H1 (cell line): ENCODE measurements around the gene PDE5A. TPM values are rescaled to one million over a fixed set of nuclear protein-coding genes. Genes with fewer than 3 reads are reported as not detected.

ENCODE experiments used
- POU5F1 ChIP-seq: IDR thresholded peaks from 2 replicates; pipeline ENCODE4 v1.6.1; 2011; ENCODE audit warnings: low read depth, mild to moderate bottlenecking, low read length, moderate library complexity
- SIRT6 ChIP-seq: IDR thresholded peaks from one replicate; pipeline ENCODE4 v1.7.1; 2012; ENCODE audit warnings: low read length, inconsistent platforms
- polyA plus RNA-seq, 7 experiments: library from polyadenylated mRNA; depleted of rRNA in 3 of 7; stranded (reverse) in 5 of 7; unstranded in 2 of 7; fragments of >200 nt in 5 of 7; fragments of 200-250 nt in 2 of 7; gene quantifications; 1 replicate in 5 of 7; 2 replicates in 1 of 7; 4 replicates in 1 of 7; pipeline versions ENCODE4 v1.2.1 to v1.2.3, GENCODE V29; 2011 to 2013; ENCODE audit warnings: missing spikeins in 2 of 7, mixed read lengths in 2 of 7
- total RNA-seq: library from RNA; stranded (reverse); fragmentation: NEBNext Ultra II Directional; extraction: Animal tissue kit (Norgen Biotek cat#: 25700); gene quantifications from 2 replicates; pipeline ENCODE4 v1.2.1, GENCODE V29; 2021

Gene PDE5A
- total and polyA plus RNA-seq, 2 of the 8 experiments (the other 6 are each of a cell fraction or from before 2014, with no cell fraction given) = 5.6 to 32.4 TPM

DNA sequence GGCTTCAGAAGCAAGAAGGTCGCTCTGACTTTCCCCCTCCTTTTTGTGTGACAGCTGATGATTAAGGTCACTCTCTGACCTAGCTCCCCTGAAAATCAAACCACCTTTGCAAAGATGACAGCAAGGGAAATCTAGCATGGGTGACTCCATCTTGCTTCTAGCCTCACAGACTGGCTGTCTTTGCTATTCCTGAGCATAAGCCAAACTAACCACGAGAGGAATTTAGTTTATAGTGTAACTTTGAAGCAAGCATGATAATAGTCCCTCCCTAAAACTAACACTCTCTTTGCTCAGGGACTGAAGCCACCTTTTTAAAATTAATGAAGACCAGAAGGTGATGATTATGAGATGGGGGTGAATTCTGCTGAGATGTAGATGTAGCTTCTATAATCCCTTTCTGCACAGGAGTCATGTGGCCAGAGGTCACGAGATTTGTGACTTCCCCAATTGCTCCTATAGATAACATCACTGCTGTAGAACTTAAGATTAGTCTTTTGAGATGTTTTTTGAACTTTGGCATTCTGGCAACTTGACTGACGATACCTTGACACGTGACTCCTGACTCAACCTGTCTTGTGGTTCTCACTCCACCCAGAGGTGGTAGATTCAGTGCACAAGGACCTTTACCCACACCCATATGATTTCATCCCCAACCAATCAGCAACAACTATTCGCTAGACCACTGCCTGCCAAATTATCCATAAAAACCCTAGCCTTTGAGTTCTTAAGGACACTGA is 14.9 kb upstream of the PDE5A start (continued):
- TF ChIP-seq SIRT6 (no peak), POU5F1 (no peak)
